ENCODE measurements around the gene PDE6A.

DNA sequence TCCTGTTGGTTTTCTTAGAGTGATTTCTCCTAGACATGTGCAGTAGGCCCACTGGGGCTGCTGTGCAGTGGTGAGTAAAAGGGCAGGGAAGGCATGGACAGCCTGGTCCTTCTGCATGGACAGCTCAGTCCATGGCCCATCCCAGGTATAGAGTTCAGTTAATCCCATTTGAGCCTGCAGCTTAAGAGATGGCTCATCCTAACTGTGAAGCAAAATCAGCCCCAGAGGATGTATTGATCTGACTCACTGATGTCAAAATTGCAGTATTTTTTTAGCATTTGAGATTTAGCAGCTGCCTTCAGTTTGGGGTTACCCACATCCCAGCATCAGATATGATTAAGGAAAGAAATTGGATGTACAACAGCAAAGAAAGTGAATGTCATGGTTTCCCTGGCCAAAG is 93.4 kb downstream of the PDE6A start:
- TF ChIP-seq, protein P1, sequence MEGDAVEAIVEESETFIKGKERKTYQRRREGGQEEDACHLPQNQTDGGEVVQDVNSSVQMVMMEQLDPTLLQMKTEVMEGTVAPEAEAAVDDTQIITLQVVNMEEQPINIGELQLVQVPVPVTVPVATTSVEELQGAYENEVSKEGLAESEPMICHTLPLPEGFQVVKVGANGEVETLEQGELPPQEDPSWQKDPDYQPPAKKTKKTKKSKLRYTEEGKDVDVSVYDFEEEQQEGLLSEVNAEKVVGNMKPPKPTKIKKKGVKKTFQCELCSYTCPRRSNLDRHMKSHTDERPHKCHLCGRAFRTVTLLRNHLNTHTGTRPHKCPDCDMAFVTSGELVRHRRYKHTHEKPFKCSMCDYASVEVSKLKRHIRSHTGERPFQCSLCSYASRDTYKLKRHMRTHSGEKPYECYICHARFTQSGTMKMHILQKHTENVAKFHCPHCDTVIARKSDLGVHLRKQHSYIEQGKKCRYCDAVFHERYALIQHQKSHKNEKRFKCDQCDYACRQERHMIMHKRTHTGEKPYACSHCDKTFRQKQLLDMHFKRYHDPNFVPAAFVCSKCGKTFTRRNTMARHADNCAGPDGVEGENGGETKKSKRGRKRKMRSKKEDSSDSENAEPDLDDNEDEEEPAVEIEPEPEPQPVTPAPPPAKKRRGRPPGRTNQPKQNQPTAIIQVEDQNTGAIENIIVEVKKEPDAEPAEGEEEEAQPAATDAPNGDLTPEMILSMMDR (IDR thresholded peaks at IDR 0.05; ENCODE audit: insufficient read depth, low read length), result no peak
- TF ChIP-seq POLR2AphosphoS5 (IDR thresholded peaks at IDR 0.05; ENCODE audit: low read depth) (no peak), GABPA (IDR thresholded peaks at IDR 0.05; ENCODE audit: low read depth) (no peak)

Measured in HL-60 (cell line).